HepG2 (cell line): ENCODE results near the gene TMEM14A. TPM values are rescaled to one million over a fixed set of nuclear protein-coding genes. Genes with fewer than 3 reads are reported as not detected.
A peak's percentile ranks its signal among the peaks of the same experiment; 100 is the strongest.

Experiments
- DNMT1 ChIP-seq: sonication (generic); formaldehyde crosslinking; IDR thresholded peaks from 2 replicates; pipeline ENCODE4 v1.5.1; 2020; ENCODE audit warnings: mild to moderate bottlenecking, missing genetic modification reagents
- HDAC1 ChIP-seq: sonication (generic); formaldehyde crosslinking; IDR thresholded peaks from 2 replicates; pipeline ENCODE4 v1.5.1; 2020; ENCODE audit warnings: mild to moderate bottlenecking, missing genetic modification reagents
- KAT7 ChIP-seq: IDR thresholded peaks from 2 replicates; pipeline ENCODE4 v1.6.1; 2018; ENCODE audit warnings: borderline replicate concordance, missing compliant biosample characterization
- KDM5A ChIP-seq: fragments of 200-600 bp; sonication (generic); IDR thresholded peaks from 2 replicates; pipeline ENCODE4 v1.7.0; 2018; ENCODE audit warnings: antibody characterized with exemption, mild to moderate bottlenecking, low read length, borderline replicate concordance
- NFATC3 ChIP-seq: sonication (generic); formaldehyde crosslinking; IDR thresholded peaks from 2 replicates; pipeline ENCODE4 v1.5.1; 2020; ENCODE audit warnings: mild to moderate bottlenecking, missing genetic modification reagents
- RFX5 ChIP-seq: IDR thresholded peaks from 2 replicates; pipeline ENCODE4 v1.6.1; 2011; ENCODE audit warnings: low read depth, low read length, improper control_type of control experiment
- SAP130 ChIP-seq: IDR thresholded peaks from 2 replicates; pipeline ENCODE4 v1.6.1; 2016; ENCODE audit warnings: low read depth
- SIX1 ChIP-seq: sonication (generic); formaldehyde crosslinking; IDR thresholded peaks from 2 replicates; pipeline ENCODE4 v1.4.0; 2020; ENCODE audit warnings: missing genetic modification reagents, borderline replicate concordance
- SOX5 ChIP-seq: IDR thresholded peaks from 2 replicates; pipeline ENCODE4 v1.6.1; 2016; ENCODE audit warnings: borderline replicate concordance
- SRSF1 ChIP-seq: fragments of 200-400 bp; formaldehyde crosslinking; optimal IDR thresholded peaks from 2 replicates; pipeline ENCODE3; 2017; ENCODE audit warnings: mild to moderate bottlenecking, low read depth, low read length, moderate library complexity
- YEATS2 ChIP-seq: sonication (generic); formaldehyde crosslinking; IDR thresholded peaks from 2 replicates; pipeline ENCODE4 v1.4.0; 2020; ENCODE audit warnings: missing genetic modification reagents, borderline replicate concordance
- ZMYM2 ChIP-seq: sonication (generic); formaldehyde crosslinking; IDR thresholded peaks from 2 replicates; pipeline ENCODE4 v1.8.0; 2022; ENCODE audit warnings: mild to moderate bottlenecking, missing genetic modification reagents
- ZNF451 ChIP-seq: sonication (generic); formaldehyde crosslinking; IDR thresholded peaks from 2 replicates; pipeline ENCODE4 v1.5.0; 2020; ENCODE audit warnings: mild to moderate bottlenecking, missing genetic modification reagents
- ZNF766 ChIP-seq: sonication (generic); formaldehyde crosslinking; IDR thresholded peaks from 2 replicates; pipeline ENCODE4 v1.5.0; 2020; ENCODE audit warnings: missing genetic modification reagents, borderline replicate concordance
- ZNF777 ChIP-seq: sonication (generic); formaldehyde crosslinking; IDR thresholded peaks from 2 replicates; pipeline ENCODE4 v1.4.0; 2020; ENCODE audit warnings: missing genetic modification reagents
- ZNF780A ChIP-seq: sonication (generic); formaldehyde crosslinking; IDR thresholded peaks from 2 replicates; pipeline ENCODE4 v1.8.0; 2022; ENCODE audit warnings: mild to moderate bottlenecking, missing genetic modification reagents, moderate library complexity
- polyA plus RNA-seq, 8 experiments: library from polyadenylated mRNA; depleted of rRNA in 3 of 8; stranded (reverse) in 7 of 8; unstranded in 1 of 8; fragments of >200 nt; fragmentation: Illumina TruSeq in 4 of 8; extraction: Trizol in 4 of 8; gene quantifications; 2 replicates each; pipeline versions ENCODE4 v1.2.1 to v1.2.3, GENCODE V29; 2011 to 2016; ENCODE audit warnings: low read depth in 4 of 8, missing spikeins in 1 of 8, mixed read lengths in 1 of 8; ENCODE audit not compliant: insufficient read depth in 1 of 8
- total RNA-seq, 5 experiments: library from RNA; depleted of rRNA; stranded (reverse); fragments of >200 nt; fragmentation: Illumina TruSeq; extraction: Trizol; gene quantifications; 2 replicates each; pipeline ENCODE4 v1.2.3, GENCODE V29; 2016; ENCODE audit warnings: low read depth in 1 of 5
- TF ChIP-seq, protein P1 (sequence below): sonication (generic); formaldehyde crosslinking; IDR thresholded peaks from 2 replicates; pipeline ENCODE4 v1.5.0; 2020; ENCODE audit warnings: mild to moderate bottlenecking, missing genetic modification reagents, borderline replicate concordance
- TF ChIP-seq, protein P2 (sequence below): sonication (generic); formaldehyde crosslinking; IDR thresholded peaks from 2 replicates; pipeline ENCODE4 v1.5.1; 2020; ENCODE audit warnings: mild to moderate bottlenecking, missing genetic modification reagents, moderate library complexity
- TF ChIP-seq, protein P3 (sequence below): IDR thresholded peaks from 2 replicates; pipeline ENCODE4 v1.6.1; 2016; ENCODE audit warnings: missing genetic modification reagents, missing compliant biosample characterization
- TF ChIP-seq, protein P4 (sequence below): sonication (generic); formaldehyde crosslinking; IDR thresholded peaks from 2 replicates; pipeline ENCODE4 v1.5.0; 2020; ENCODE audit warnings: missing genetic modification reagents

TMEM14A gene
- total and polyA plus RNA-seq, 2 of the 13 experiments (the other 11 are each of a cell fraction or from before 2014, with no cell fraction given) = 24.6 to 73.7 TPM

DNA sequence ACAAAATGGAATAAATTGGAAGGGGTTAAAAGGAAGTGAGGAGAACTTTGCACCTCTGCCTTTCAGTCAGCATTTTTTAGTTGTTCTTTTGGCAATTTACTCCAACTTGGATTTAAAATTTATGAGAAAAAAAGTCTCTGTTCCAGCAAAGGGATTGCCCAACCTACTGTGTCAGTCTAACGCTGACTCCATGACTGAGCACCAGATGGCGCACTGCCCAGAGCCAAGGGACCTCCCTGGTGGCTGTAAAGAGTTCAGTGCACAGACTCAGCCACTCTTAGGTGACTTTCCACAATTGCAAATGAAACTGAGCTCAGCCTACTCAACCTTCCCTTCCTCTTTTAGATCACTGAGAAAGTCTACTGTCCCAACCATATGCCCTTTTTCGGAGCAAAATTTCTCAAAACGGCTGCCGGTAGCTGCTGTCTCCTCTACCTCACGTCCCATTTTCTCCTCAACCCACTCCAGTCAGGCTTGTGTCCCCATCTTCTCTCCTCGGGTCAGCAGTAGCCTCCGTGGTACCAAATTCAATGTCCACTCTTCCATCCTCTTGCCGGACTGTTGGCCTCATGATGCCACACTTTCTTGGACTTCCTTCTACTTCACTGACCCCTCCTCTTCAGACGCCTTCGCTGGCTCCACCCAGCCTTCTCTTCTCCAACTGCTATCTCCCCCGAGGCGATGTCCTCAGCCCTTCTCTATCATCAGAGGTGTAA, 53.7 kb downstream of the TMEM14A start (continued):
- TF ChIP-seq, protein P1, sequence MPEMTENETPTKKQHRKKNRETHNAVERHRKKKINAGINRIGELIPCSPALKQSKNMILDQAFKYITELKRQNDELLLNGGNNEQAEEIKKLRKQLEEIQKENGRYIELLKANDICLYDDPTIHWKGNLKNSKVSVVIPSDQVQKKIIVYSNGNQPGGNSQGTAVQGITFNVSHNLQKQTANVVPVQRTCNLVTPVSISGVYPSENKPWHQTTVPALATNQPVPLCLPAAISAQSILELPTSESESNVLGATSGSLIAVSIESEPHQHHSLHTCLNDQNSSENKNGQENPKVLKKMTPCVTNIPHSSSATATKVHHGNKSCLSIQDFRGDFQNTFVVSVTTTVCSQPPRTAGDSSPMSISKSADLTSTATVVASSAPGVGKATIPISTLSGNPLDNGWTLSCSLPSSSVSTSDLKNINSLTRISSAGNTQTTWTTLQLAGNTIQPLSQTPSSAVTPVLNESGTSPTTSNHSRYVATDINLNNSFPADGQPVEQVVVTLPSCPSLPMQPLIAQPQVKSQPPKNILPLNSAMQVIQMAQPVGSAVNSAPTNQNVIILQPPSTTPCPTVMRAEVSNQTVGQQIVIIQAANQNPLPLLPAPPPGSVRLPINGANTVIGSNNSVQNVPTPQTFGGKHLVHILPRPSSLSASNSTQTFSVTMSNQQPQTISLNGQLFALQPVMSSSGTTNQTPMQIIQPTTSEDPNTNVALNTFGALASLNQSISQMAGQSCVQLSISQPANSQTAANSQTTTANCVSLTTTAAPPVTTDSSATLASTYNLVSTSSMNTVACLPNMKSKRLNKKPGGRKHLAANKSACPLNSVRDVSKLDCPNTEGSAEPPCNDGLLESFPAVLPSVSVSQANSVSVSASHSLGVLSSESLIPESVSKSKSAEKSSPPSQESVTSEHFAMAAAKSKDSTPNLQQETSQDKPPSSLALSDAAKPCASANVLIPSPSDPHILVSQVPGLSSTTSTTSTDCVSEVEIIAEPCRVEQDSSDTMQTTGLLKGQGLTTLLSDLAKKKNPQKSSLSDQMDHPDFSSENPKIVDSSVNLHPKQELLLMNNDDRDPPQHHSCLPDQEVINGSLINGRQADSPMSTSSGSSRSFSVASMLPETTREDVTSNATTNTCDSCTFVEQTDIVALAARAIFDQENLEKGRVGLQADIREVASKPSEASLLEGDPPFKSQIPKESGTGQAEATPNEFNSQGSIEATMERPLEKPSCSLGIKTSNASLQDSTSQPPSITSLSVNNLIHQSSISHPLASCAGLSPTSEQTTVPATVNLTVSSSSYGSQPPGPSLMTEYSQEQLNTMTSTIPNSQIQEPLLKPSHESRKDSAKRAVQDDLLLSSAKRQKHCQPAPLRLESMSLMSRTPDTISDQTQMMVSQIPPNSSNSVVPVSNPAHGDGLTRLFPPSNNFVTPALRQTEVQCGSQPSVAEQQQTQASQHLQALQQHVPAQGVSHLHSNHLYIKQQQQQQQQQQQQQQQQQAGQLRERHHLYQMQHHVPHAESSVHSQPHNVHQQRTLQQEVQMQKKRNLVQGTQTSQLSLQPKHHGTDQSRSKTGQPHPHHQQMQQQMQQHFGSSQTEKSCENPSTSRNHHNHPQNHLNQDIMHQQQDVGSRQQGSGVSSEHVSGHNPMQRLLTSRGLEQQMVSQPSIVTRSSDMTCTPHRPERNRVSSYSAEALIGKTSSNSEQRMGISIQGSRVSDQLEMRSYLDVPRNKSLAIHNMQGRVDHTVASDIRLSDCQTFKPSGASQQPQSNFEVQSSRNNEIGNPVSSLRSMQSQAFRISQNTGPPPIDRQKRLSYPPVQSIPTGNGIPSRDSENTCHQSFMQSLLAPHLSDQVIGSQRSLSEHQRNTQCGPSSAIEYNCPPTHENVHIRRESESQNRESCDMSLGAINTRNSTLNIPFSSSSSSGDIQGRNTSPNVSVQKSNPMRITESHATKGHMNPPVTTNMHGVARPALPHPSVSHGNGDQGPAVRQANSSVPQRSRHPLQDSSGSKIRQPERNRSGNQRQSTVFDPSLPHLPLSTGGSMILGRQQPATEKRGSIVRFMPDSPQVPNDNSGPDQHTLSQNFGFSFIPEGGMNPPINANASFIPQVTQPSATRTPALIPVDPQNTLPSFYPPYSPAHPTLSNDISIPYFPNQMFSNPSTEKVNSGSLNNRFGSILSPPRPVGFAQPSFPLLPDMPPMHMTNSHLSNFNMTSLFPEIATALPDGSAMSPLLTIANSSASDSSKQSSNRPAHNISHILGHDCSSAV (CRISPR knock-in tag) = no peak
- TF ChIP-seq SOX5 (CRISPR knock-in tag) (no peak; the same call in 1 of the 2 replicates), SAP130 (peak; percentile 69), DNMT1 (CRISPR knock-in tag) (no peak), SRSF1 (no peak), RFX5 (no peak), ZNF777 (no peak), ZNF451 (CRISPR knock-in tag) (peak; percentile 69; the same call in 1 of the 2 replicates), ZNF766 (CRISPR knock-in tag) (no peak), SIX1 (no peak; the same call in 1 of the 2 replicates), KDM5A (no peak), NFATC3 (no peak), HDAC1 (peak; percentile 54; the same call in 1 of the 2 replicates), ZMYM2 (peak; percentile 63; the same call in 1 of the 2 replicates), ZNF780A (CRISPR knock-in tag) (no peak), KAT7 (CRISPR knock-in tag) (peak; percentile 62; the same call in 1 of the 2 replicates), YEATS2 (peak; percentile 69; the same call in 1 of the 2 replicates)
- TF ChIP-seq, protein P2, sequence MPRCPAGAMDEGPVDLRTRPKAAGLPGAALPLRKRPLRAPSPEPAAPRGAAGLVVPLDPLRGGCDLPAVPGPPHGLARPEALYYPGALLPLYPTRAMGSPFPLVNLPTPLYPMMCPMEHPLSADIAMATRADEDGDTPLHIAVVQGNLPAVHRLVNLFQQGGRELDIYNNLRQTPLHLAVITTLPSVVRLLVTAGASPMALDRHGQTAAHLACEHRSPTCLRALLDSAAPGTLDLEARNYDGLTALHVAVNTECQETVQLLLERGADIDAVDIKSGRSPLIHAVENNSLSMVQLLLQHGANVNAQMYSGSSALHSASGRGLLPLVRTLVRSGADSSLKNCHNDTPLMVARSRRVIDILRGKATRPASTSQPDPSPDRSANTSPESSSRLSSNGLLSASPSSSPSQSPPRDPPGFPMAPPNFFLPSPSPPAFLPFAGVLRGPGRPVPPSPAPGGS = no peak
- TF ChIP-seq, protein P3, sequence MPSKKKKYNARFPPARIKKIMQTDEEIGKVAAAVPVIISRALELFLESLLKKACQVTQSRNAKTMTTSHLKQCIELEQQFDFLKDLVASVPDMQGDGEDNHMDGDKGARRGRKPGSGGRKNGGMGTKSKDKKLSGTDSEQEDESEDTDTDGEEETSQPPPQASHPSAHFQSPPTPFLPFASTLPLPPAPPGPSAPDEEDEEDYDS = no peak
- TF ChIP-seq, protein P4, sequence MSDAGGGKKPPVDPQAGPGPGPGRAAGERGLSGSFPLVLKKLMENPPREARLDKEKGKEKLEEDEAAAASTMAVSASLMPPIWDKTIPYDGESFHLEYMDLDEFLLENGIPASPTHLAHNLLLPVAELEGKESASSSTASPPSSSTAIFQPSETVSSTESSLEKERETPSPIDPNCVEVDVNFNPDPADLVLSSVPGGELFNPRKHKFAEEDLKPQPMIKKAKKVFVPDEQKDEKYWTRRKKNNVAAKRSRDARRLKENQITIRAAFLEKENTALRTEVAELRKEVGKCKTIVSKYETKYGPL = no peak
